Esophagus (tissue), 2 donors: ENCODE data around the gene PDGFRB. TPM values are rescaled to one million over a fixed set of nuclear protein-coding genes. Genes with fewer than 3 reads are reported as not detected.

Experiments
- H3K27ac ChIP-seq, 2 donors: one replicate each; pipeline ENCODE4 v1.5.1; 2013; ENCODE audit warnings: low read depth in 2 of 2, mild to moderate bottlenecking in 2 of 2, inconsistent platforms in 1 of 2, low read length in 1 of 2, moderate library complexity in 1 of 2
- H3K27me3 ChIP-seq, 2 donors: one replicate each; pipeline ENCODE4 v1.6.1; 2013; ENCODE audit warnings: low read length in 2 of 2, control low read depth in 1 of 2, mild to moderate bottlenecking in 1 of 2; ENCODE audit not compliant: insufficient read depth in 2 of 2, control insufficient read depth in 1 of 2
- H3K36me3 ChIP-seq, 2 donors: one replicate each; pipeline ENCODE4 v1.6.1; 2013; ENCODE audit warnings: low read length in 1 of 2; ENCODE audit not compliant: control insufficient read depth in 2 of 2, insufficient read depth in 2 of 2
- H3K4me1 ChIP-seq, 2 donors: one replicate each; pipeline ENCODE4 v1.6.1; 2013; ENCODE audit warnings: low read length in 1 of 2; ENCODE audit not compliant: control insufficient read depth in 2 of 2, insufficient read depth in 2 of 2
- H3K4me3 ChIP-seq, 2 donors: one replicate each; pipeline ENCODE4 v1.5.1; 2013; ENCODE audit warnings: low read length in 2 of 2, mild to moderate bottlenecking in 2 of 2, low read depth in 1 of 2, moderate library complexity in 1 of 2
- H3K9me3 ChIP-seq, 2 donors: one replicate each; pipeline ENCODE4 v1.6.1; 2013; ENCODE audit warnings: mild to moderate bottlenecking in 2 of 2, low read depth in 1 of 2, low read length in 1 of 2, moderate library complexity in 1 of 2; ENCODE audit not compliant: control insufficient read depth in 2 of 2, insufficient read depth in 1 of 2
- WGBS, 2 donors: extraction: QIAGEN DNeasy Blood & Tissue Kit; methylation state at CpG; one replicate each; pipeline ENCODE4 v1.1.7; 2013; 5-methylcytosine and 5-hydroxymethylcytosine counted together
- polyA plus RNA-seq, 2 donors: library from polyadenylated mRNA; stranded (reverse); fragments of 200-250 nt; gene quantifications; one replicate each; pipeline ENCODE4 v1.2.3, GENCODE V29; 2013
- donor health status: healthy with polysubstance abuse.
- donor health status: Bipolar disorder and iron deficiency.

Gene PDGFRB
- polyA plus RNA-seq, 2 donors = 7.9 to 9.6 TPM

- peak overlapping the region; percentile 58 to 80 for H3K27ac ChIP-seq
- H3K27me3 ChIP-seq = no peaks in the 10 kb centered on the region
- no peaks in the 10 kb centered on the region for H3K9me3 ChIP-seq
- peaks cover 3 to 23% of the 10 kb centered on the region in 2 donors for H3K4me1 ChIP-seq
- WGBS, 2 donors = 76 to 79% methylated on average over 14 of the region's 14 CpGs
- H3K4me3 ChIP-seq = no peak overlapping the region
- H3K36me3 ChIP-seq = no peaks in the 10 kb centered on the region
Measured at GRCh38 chr5:150142185-150142958, 13.3 kb downstream of the PDGFRB start.

- Histone ChIP-seq H3K4me3 (no peak overlapping the region), H3K27ac (peak overlapping the region; percentile 58 to 74), H3K4me1 (peaks cover 3 to 25% of the 10 kb centered on the region in 2 donors)
Measured at GRCh38 chr5:150141544-150142184, 14.0 kb downstream of the PDGFRB start.

GRCh38 chr5:150140830-150141229, 14.8 kb downstream of the PDGFRB start:
- H3K27me3 ChIP-seq = no peaks in the 10 kb centered on the region
- H3K4me1 ChIP-seq = peaks cover 3 to 25% of the 10 kb centered on the region in 2 donors
- no peaks in the 10 kb centered on the region for H3K9me3 ChIP-seq
- no peak overlapping the region for H3K4me3 ChIP-seq
- H3K27ac ChIP-seq = peak overlapping the region; percentile 68 to 78
- 64 to 66% methylated on average over 11 of the region's 11 CpGs for WGBS, 2 donors
- no peaks in the 10 kb centered on the region for H3K36me3 ChIP-seq

More at GRCh38 chr5:150141544-150142184, 14.0 kb downstream of the PDGFRB start:
- 67 to 72% methylated on average over 9 of the region's 9 CpGs for WGBS, 2 donors
- no peaks in the 10 kb centered on the region for H3K36me3 ChIP-seq
- H3K9me3 ChIP-seq = no peaks in the 10 kb centered on the region
- H3K27me3 ChIP-seq = no peaks in the 10 kb centered on the region

GRCh38 chr5:150139334-150139733, 16.3 kb downstream of the PDGFRB start:
- Histone ChIP-seq H3K4me3 (no peak overlapping the region), H3K36me3 (no peaks in the 10 kb centered on the region), H3K9me3 (no peaks in the 10 kb centered on the region), H3K27ac (peak overlapping the region; percentile 66 to 71), H3K27me3 (no peaks in the 10 kb centered on the region), H3K4me1 (peaks cover 3 to 25% of the 10 kb centered on the region in 2 donors)
- WGBS, 2 donors = 62 to 67% methylated on average over 6 of the region's 6 CpGs

GRCh38 chr5:150138551-150139265, 16.9 kb downstream of the PDGFRB start:
- Histone ChIP-seq H3K4me1 (peaks cover 3 to 25% of the 10 kb centered on the region in 2 donors), H3K36me3 (no peaks in the 10 kb centered on the region), H3K27me3 (no peaks in the 10 kb centered on the region), H3K27ac (peak overlapping the region; percentile 66 to 71), H3K4me3 (no peak overlapping the region), H3K9me3 (no peaks in the 10 kb centered on the region)
- WGBS, 2 donors = 52 to 55% methylated on average over 10 of the region's 10 CpGs

GRCh38 chr5:150137997-150138396, 17.6 kb downstream of the PDGFRB start:
- Histone ChIP-seq H3K36me3 (no peaks in the 10 kb centered on the region), H3K27me3 (no peaks in the 10 kb centered on the region), H3K9me3 (no peaks in the 10 kb centered on the region), H3K4me1 (peaks cover 3 to 23% of the 10 kb centered on the region in 2 donors), H3K27ac (peak overlapping the region; percentile 58 to 66), H3K4me3 (no peak overlapping the region)
- WGBS, 2 donors = 70 to 72% methylated on average over 5 of the region's 5 CpGs

GRCh38 chr5:150137168-150137957, 18.3 kb downstream of the PDGFRB start:
- no peaks in the 10 kb centered on the region for H3K9me3 ChIP-seq
- peak overlapping the region; percentile 12 to 65 for H3K27ac ChIP-seq
- H3K4me3 ChIP-seq = no peak overlapping the region
- 56 to 59% methylated on average over 12 of the region's 12 CpGs for WGBS, 2 donors
- H3K4me1 ChIP-seq = peaks cover 3 to 25% of the 10 kb centered on the region in 2 donors
- no peaks in the 10 kb centered on the region for H3K27me3 ChIP-seq
- no peaks in the 10 kb centered on the region for H3K36me3 ChIP-seq

- Histone ChIP-seq H3K36me3 (no peaks in the 10 kb centered on the region), H3K9me3 (no peaks in the 10 kb centered on the region), H3K27me3 (no peaks in the 10 kb centered on the region), H3K27ac (peak overlapping the region in 1 of 2 donors; percentile 12), H3K4me1 (peaks cover 3 to 20% of the 10 kb centered on the region in 2 donors), H3K4me3 (no peak overlapping the region)
- 77 to 87% methylated on average over 16 of the region's 16 CpGs for WGBS, 2 donors
Measured at GRCh38 chr5:150136305-150137167, 19.1 kb downstream of the PDGFRB start.
